ENCODE measurements around the gene LEFTY1.

LEFTY1 gene

GRCh38 chr1:225853441-225853840 is 35.5 kb downstream of the LEFTY1 start:
- FAIRE-seq, result no peak
- no peak for DNase-seq (ENCODE audit: insufficient read length, low spot score)
- no peak for TF ChIP-seq CTCF (IDR thresholded peaks at IDR 0.05; ENCODE audit: insufficient read depth, missing control alignments)

GRCh38 chr1:225852413-225853124 is 36.4 kb downstream of the LEFTY1 start:
- TF ChIP-seq CTCF (IDR thresholded peaks at IDR 0.05; ENCODE audit: insufficient read depth, missing control alignments), result no peak
- FAIRE-seq (no peak), DNase-seq (ENCODE audit: insufficient read length, low spot score) (no peak)

- no peak for TF ChIP-seq CTCF (IDR thresholded peaks at IDR 0.05; ENCODE audit: insufficient read depth, missing control alignments)
- DNase-seq (ENCODE audit: insufficient read length, low spot score), result no peak
- FAIRE-seq, result no peak
These were observed 37.1 kb downstream of the LEFTY1 start for GRCh38 chr1:225851805-225852204.

- DNase-seq (ENCODE audit: insufficient read length, low spot score) (no peak), FAIRE-seq (no peak)
- no peak for TF ChIP-seq CTCF (IDR thresholded peaks at IDR 0.05; ENCODE audit: insufficient read depth, missing control alignments)
These were observed 38.6 kb downstream of the LEFTY1 start for GRCh38 chr1:225850370-225850769.

GRCh38 chr1:225849925-225850324 is 39.0 kb downstream of the LEFTY1 start:
- no peak for TF ChIP-seq CTCF (IDR thresholded peaks at IDR 0.05; ENCODE audit: insufficient read depth, missing control alignments)
- FAIRE-seq, result no peak
- DNase-seq (ENCODE audit: insufficient read length, low spot score), result no peak

- no peak for TF ChIP-seq CTCF (IDR thresholded peaks at IDR 0.05; ENCODE audit: insufficient read depth, missing control alignments)
- FAIRE-seq (no peak), DNase-seq (ENCODE audit: insufficient read length, low spot score) (no peak)
These were observed 40.7 kb downstream of the LEFTY1 start for GRCh38 chr1:225848030-225848955.

- DNase-seq (ENCODE audit: insufficient read length, low spot score), result no peak
- FAIRE-seq, result no peak
These were observed 41.3 kb downstream of the LEFTY1 start for GRCh38 chr1:225847610-225848009.

More at GRCh38 chr1:225847610-225848009, 41.3 kb downstream of the LEFTY1 start:
- no peak for TF ChIP-seq CTCF (IDR thresholded peaks at IDR 0.05; ENCODE audit: insufficient read depth, missing control alignments)
